Gastrocnemius medialis (tissue), 4 donors: ENCODE results near the gene MIB1.

Source experiments
- POLR2A ChIP-seq, 2 donors: fragments of 450-650 bp; IDR thresholded peaks; one replicate each; pipeline ENCODE4 v1.6.1; 2017; ENCODE audit warnings: antibody characterized with exemption in 2 of 2, mild to moderate bottlenecking in 2 of 2, moderate library complexity in 2 of 2
- TF ChIP-seq, protein P1 (sequence below), 5 experiments: fragments of 450-650 bp in 3 of 5; fragments of 200-600 bp in 2 of 5; sonication (generic) in 2 of 5; IDR thresholded peaks in 4 of 5; conservative IDR thresholded peaks in 1 of 5; 1 replicate in 4 of 5; 2 replicates in 1 of 5; pipeline ENCODE4 v1.5.1; 2016 to 2019; ENCODE audit warnings: antibody characterized with exemption in 5 of 5, mild to moderate bottlenecking in 3 of 5, moderate library complexity in 3 of 5

DNA sequence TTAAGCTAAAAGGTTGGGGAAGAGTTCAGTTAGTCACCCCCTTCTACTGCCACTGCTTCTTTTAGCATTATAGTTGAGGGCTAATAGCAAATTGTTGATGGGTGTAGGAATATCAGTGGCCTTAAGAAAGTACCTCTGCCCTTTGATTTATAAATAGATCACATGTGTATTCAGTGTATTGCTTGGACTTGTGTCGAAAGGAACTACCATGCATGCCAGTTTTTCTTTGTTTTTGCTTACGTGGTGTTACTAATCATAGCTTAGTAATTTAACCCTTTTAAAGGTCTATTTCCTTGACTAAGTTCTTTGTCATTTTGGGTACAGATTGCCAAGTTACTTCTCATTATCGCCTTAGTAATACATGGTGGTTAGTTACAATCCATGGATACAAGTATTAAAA, 85.6 kb downstream of the MIB1 start:
- TF ChIP-seq, protein P1, sequence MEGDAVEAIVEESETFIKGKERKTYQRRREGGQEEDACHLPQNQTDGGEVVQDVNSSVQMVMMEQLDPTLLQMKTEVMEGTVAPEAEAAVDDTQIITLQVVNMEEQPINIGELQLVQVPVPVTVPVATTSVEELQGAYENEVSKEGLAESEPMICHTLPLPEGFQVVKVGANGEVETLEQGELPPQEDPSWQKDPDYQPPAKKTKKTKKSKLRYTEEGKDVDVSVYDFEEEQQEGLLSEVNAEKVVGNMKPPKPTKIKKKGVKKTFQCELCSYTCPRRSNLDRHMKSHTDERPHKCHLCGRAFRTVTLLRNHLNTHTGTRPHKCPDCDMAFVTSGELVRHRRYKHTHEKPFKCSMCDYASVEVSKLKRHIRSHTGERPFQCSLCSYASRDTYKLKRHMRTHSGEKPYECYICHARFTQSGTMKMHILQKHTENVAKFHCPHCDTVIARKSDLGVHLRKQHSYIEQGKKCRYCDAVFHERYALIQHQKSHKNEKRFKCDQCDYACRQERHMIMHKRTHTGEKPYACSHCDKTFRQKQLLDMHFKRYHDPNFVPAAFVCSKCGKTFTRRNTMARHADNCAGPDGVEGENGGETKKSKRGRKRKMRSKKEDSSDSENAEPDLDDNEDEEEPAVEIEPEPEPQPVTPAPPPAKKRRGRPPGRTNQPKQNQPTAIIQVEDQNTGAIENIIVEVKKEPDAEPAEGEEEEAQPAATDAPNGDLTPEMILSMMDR (IDR thresholded peaks at IDR 0.05 in 4 of 5, conservative IDR thresholded peaks at IDR 0.05 in 1 of 5): no peak
- no peak for TF ChIP-seq POLR2A (IDR thresholded peaks at IDR 0.05)
